UCSD-AML1 (cell line): ENCODE measurements around the gene RGS8.
"Not testable (repeated sequence)": the region's sequence is repeated elsewhere in the genome, so short reads cannot be mapped to it uniquely, and the experiment has no call there.

Experiments used
- DNase-seq: peaks from one replicate; lab custom pipeline; 2025; ENCODE audit not compliant: unreplicated experiment; lab: John Stamatoyannopoulos, UW

Gene RGS8

DNA sequence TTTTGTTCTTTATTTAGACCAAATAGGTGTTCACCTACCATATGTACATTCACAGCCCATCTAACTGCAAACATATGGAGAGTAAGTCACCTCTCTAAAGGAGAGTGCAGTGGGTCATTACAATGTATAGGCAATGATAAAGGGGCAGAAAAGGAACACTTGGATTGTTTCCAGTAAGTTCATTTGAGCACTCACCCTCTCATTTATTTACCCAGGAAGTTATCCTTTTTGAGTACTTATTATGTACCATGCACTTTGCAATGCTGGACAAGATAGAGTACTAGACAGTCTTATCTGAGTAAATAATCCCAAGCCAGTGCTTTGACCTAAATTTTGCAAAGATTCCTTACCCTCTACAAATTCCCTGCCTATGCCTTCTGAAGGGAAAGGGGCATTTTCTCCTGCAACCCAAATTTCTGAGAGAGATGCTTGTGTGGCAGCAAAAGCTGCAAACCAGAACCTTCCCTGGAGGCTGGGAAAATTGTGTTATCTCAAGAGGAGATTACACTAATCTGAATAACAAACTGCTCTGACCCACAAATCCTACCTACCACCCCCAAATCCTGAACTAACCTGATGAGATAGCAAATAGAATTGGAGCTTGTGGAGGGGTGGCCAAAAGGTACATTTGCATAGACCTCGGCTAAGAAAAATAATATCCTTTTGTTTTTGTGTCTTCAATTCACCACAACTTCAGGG lies 18.6 kb upstream of the RGS8 start:
- DNase-seq: no peak

- DNase-seq: no peak
Measured at GRCh38 chr1:182700351-182700709, 15.9 kb upstream of the RGS8 start.

DNA sequence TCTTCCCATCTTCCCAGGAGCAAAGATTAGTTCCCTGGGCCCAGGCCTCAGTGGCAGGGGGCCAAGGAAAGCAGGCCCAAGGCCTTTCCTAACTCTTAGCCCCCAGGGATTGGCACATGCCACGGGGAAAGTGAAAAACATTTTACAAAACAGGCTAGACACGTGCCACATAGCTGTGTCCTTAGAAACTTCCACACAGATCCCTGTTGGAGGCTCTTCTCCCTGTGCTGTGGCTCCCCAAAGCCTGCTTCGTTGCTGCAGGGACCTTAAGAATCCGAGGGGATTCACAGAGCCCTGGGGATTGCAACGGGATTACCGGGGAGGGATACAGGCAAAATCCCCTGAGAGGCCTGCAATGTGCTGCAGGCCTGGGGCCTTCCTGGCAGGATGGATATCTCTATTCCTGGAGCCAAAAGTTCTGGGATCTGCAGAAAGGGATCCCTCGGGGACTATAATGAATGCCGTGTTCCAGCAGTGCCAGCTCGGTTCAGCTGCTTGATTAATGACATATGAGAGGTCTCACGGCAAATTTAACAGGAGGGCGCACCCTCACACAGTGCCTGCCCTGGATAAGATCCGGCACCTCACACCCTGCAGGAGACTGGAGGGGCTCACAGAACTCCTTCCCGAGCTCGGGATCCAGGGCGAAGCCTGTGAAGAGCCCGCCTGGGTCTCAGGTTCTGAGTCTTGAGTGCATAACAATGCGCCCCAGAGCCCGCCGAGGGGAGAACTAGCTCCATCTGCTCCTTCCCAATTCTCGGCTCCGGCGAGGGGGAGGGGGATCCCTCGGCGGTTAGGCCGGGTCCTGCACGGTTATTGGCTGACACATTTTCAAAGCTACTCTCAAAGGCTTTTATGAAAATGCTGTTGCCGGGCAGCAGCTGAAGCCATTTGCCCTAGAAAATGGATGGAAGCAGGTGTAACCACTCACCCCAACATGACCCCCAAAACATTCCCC lies 15.3 kb upstream of the RGS8 start:
- no peak for DNase-seq

DNA sequence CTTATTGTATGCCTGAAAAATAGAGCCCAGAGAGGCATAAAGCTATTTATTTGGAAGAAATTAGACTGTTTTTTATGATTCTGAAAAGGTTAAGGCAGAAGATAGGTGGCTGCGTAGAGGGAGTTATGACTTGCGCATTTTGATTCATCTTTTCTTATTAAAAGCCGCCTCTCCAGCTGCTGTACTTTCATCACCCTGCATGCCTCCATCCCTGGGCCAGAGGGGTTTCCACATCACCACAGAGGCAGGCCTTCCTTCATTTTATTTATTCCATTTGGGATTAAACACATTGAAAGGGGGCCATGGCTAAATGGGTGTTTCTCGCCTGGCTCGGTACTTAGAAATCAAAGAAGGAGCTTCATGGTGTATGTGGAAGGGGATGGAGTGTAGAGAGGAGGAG lies 14.6 kb upstream of the RGS8 start:
- DNase-seq: no peak

GRCh38 chr1:182693139-182693538 lies 8.8 kb upstream of the RGS8 start:
- DNase-seq: not testable (repeated sequence)

DNA sequence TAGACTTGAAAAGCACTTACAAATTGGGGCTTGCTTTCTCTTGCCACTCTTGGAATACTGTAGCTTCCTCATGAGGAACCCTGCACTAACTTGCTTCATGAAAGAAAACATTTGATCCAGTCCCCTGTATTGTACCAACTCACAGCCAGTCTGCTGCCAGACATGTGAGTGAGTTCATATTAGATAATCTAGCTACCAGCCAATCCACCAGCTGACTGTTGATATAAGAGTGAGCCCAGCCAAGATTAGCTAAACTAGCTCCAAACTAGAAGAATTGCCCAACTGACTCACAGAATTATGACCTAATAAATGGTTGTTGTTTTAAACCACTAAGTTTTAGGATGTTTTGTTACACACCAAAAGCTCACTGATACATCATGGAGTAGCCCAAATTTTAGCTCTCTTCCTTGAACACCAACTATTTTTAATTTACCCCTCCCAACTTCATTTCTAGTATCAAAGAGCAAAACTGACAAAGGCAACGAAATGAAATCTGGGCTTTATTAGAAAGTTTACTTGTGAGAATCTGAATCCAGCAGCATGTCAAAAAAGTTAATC lies 6.6 kb upstream of the RGS8 start:
- no peak for DNase-seq

- no peak for DNase-seq
Measured at GRCh38 chr1:182688436-182689205, 4.2 kb upstream of the RGS8 start.

DNA sequence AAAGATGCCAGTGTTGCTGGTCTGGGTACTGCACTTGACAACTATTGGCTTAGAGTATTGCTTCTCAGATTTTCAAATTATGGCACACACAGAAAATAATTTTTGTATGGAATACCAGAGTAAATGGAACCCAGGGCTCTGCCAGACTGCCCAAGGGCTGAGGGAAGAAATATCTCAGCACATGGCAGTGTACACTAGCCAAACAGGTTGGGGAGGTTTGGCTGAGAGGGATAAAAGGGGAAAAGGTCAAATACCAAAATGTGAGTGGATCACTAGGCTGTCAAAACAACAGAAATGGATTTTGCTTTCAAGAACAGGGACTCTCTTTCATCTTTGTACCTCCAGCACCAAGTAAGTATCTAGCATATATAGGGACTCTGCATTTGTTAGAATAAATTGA lies 3.0 kb upstream of the RGS8 start:
- DNase-seq: no peak

GRCh38 chr1:182686446-182686845 lies 2.1 kb upstream of the RGS8 start:
- no peak for DNase-seq

GRCh38 chr1:182685215-182685614 lies 828 bp upstream of the RGS8 start:
- DNase-seq: no peak

DNA sequence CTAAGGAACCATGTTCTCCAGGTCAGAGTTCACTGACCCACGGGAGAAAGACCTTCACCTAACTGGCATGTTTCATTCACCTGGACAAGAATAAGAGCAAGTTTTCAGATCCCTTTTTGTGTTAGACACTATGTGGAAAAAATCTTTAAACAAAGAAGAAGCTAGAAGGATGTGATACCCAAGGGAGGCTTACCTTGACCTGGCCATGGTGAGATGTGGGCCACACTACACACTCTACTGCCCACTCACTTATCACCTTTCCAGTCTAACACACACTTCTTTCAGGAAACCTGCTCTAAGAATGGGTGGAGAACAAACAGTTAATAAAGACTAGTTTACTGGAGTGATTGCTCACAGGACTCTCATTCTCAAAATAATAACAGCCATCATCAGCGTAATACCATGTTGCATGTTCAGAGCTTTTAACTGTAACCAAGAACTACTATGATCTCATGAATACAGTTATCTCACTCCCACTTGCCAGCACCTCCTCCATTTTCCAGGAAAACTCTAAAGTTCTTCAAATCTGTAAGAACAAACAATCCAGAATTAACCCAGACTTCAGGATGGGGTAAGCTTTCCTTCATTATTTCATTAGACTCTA lies 1.4 kb downstream of the RGS8 start:
- DNase-seq: no peak

DNA sequence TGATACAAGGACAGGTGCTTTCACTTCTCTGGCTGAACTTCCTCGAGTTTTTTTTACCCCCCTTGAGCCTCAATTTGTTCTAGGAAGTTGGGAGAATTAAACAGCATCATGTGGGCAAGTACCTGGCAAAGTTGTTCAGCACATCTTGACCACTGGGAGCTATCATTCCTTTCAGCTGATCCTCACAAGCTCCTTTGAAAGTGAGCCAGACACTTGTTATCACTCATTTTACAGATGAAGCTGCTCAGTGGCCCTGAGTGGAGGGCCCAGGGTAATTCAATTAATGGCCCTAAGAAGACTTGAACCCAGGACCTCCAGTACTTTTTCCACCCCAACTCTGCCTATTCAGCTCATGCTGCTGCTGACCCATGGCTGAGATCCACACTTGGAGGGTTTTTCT lies 2.0 kb downstream of the RGS8 start:
- no peak for DNase-seq

GRCh38 chr1:182681568-182681912 lies 2.8 kb downstream of the RGS8 start:
- no peak for DNase-seq

DNA sequence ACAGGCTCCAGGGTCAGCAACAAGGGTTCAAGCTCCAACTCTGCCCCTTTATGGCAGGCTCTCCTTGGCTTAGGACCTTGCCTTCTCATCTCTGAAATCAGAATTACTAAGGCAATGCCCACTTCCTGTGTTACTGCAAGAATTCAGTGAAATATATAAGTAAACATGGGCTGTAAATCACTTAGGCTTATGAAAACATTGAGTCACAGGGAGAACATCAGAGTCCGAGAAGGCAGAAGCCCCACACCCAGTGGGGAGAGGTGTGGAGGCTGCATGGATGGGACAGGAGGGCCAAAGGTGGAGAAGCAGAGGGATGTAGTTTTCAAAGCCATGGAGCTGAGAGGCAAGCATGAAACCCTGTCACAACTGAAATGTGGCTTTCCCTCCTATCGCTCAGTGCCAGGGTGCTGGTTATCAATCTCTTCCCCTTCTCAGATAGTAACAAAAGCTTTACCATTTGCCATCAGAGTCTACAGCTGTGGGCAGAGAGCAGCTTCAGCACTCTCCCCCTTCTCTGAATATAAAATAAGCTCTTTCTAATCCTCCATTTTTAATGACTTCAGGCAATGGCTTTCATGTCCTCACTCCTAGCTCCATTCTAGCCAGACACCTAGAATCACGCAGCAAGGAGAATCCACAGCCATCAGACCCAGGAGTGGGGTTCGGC lies 3.4 kb downstream of the RGS8 start:
- no peak for DNase-seq

- no peak for DNase-seq
Measured at GRCh38 chr1:182680408-182680807, 4.0 kb downstream of the RGS8 start.

- DNase-seq: no peak
Measured at GRCh38 chr1:182679684-182680083, 4.7 kb downstream of the RGS8 start.

DNA sequence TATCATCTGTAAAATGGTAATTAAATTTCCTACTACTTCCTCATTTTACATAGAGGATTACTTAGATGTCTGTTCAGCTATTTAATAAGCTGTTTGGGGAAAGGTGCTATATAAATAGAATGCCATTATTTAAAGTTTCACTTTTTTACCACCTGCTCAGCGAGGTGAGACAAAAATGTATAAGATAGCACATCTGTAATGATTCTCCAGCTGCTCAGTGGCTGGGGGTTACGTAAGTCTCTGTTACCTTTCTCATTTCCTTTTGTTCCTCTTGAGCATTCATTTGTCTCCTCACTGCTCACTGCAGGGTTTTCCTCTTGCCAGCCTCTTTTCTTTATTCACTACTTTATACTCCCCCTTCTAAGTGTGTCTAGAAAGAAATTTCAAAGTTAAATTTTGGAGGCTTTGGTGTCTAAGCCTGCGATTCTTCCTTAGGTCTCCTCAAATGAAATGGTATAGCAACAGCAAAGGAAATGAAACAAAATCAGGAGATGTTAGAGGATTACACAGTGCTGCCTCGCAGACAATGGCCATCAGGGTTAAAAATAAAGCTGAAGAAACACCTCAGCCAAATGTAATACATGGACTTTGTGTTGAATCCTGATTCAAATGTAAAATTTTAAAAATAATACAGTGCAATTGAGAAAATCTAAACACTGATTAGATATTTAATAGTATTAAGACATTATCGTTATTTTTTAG lies 6.8 kb downstream of the RGS8 start:
- no peak for DNase-seq

DNA sequence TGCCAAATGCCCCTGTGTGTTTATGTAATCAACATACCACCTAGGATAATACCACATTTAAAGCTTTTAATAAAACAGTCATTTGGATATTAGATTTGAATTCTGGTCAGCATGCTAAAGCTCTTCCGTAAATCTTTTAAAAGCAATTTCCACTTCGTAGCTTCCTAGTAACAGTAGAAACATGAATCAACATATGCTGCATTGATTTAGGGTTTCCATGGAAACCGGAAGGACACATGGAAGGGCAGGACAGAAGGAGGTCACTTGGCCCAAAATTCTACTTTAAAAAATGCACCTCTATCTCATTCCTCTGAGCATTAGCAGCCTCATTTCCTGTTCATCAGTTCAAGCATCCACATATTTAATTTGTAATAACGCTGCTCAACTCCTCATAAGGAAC lies 8.1 kb downstream of the RGS8 start:
- DNase-seq: no peak

GRCh38 chr1:182674346-182675246 lies 9.8 kb downstream of the RGS8 start:
- DNase-seq: no peak
